ENCODE measurements around the gene LRP10.
"Not testable (repeated sequence)": the region's sequence is repeated elsewhere in the genome, so short reads cannot be mapped to it uniquely, and the experiment has no call there.

Gene LRP10

GRCh38 chr14:22824711-22825359, 46.7 kb upstream of the LRP10 start:
- Histone ChIP-seq H3K9me3 (ENCODE audit: insufficient read depth, low read length) (no peaks in the 10 kb centered on the region), H3K9me2 (replicated peaks; ENCODE audit: insufficient read depth, low read length) (no peaks in the 10 kb centered on the region), H3K4me2 (ENCODE audit: low read depth, low read length, poor library complexity, severe bottlenecking) (peak overlapping the region; percentile 33), H3F3A (ENCODE audit: insufficient read depth) (peaks cover 13% of the 10 kb centered on the region; the same call in 1 of the 2 replicates), H3K79me2 (ENCODE audit: insufficient read depth, low read length) (peaks cover 1% of the 10 kb centered on the region; the same call in 1 of the 2 replicates), H3K4me3 (ENCODE audit: insufficient read depth, low read length, poor library complexity, severe bottlenecking) (no peak overlapping the region), H2AFZ (ENCODE audit: low read depth, low read length, severe bottlenecking) (peak overlapping the region; percentile 78), H3K36me3 (ENCODE audit: low read length) (no peaks in the 10 kb centered on the region), H3K27me3 (ENCODE audit: low read length) (no peaks in the 10 kb centered on the region), H3K9ac (ENCODE audit: low read length) (peak overlapping the region; percentile 12; the same call in 1 of the 2 replicates), H3K27ac (ENCODE audit: low read depth, low read length) (no peak overlapping the region), H4K20me1 (ENCODE audit: low read depth, low read length) (no peaks in the 10 kb centered on the region)
- TF ChIP-seq CTCF (IDR thresholded peaks at IDR 0.05; ENCODE audit: insufficient read depth, low read length, poor library complexity, severe bottlenecking) (no peak), EZH2phosphoT487 (conservative IDR thresholded peaks at IDR 0.05; ENCODE audit: low read length) (no peak)

GRCh38 chr14:22829076-22829660, 42.4 kb upstream of the LRP10 start:
- Histone ChIP-seq H3K27ac (ENCODE audit: low read depth, low read length) (peak overlapping the region; percentile 72), H3K9ac (ENCODE audit: low read length) (peak overlapping the region; percentile 96), H3K79me2 (ENCODE audit: insufficient read depth, low read length) (peaks cover 20% of the 10 kb centered on the region), H3K4me2 (ENCODE audit: low read depth, low read length, poor library complexity, severe bottlenecking) (peak overlapping the region; percentile 97), H2AFZ (ENCODE audit: low read depth, low read length, severe bottlenecking) (peak overlapping the region; percentile 78), H3K4me3 (ENCODE audit: insufficient read depth, low read length, poor library complexity, severe bottlenecking) (peak overlapping the region; percentile 88)
- not testable (repeated sequence) for H3K27me3 ChIP-seq (ENCODE audit: low read length); H3K36me3 ChIP-seq (ENCODE audit: low read length); H3F3A ChIP-seq (ENCODE audit: insufficient read depth); H3K9me2 ChIP-seq (replicated peaks; ENCODE audit: insufficient read depth, low read length); H3K9me3 ChIP-seq (ENCODE audit: insufficient read depth, low read length); H4K20me1 ChIP-seq (ENCODE audit: low read depth, low read length)

GRCh38 chr14:22829661-22830442, 41.7 kb upstream of the LRP10 start, which contains the start of gene MRPL52:
TSS of gene MRPL52 (plus strand) at chr14:22829887. CDS start at chr14:22829913, 26 bp downstream.
- peak within 1 kb of the TSS; percentile 72 for H3K27ac ChIP-seq (ENCODE audit: low read depth, low read length)
- no peaks in the 10 kb centered on the region for H4K20me1 ChIP-seq (ENCODE audit: low read depth, low read length)
- peak within 1 kb of the TSS; percentile 78 for H2AFZ ChIP-seq (ENCODE audit: low read depth, low read length, severe bottlenecking)
- H3K9me3 ChIP-seq (ENCODE audit: insufficient read depth, low read length) = no peaks in the 10 kb centered on the region
- peaks cover 8% of the 10 kb centered on the region; the same call in 1 of the 2 replicates for H3F3A ChIP-seq (ENCODE audit: insufficient read depth)
- no peaks in the 10 kb centered on the region for H3K27me3 ChIP-seq (ENCODE audit: low read length)
- H3K36me3 ChIP-seq (ENCODE audit: low read length) = peaks cover 7% of the 10 kb centered on the region; the same call in 1 of the 2 replicates
- H3K9me2 ChIP-seq (replicated peaks; ENCODE audit: insufficient read depth, low read length) = no peaks in the 10 kb centered on the region
- peaks cover 20% of the 10 kb centered on the region for H3K79me2 ChIP-seq (ENCODE audit: insufficient read depth, low read length)
- H3K4me3 ChIP-seq (ENCODE audit: insufficient read depth, low read length, poor library complexity, severe bottlenecking) = peak within 1 kb of the TSS; percentile 88
- TF ChIP-seq CTCF (IDR thresholded peaks at IDR 0.05; ENCODE audit: insufficient read depth, low read length, poor library complexity, severe bottlenecking) = no peak
- TF ChIP-seq EZH2phosphoT487 (conservative IDR thresholded peaks at IDR 0.05; ENCODE audit: low read length) = no peak
- peak within 1 kb of the TSS; percentile 97 for H3K4me2 ChIP-seq (ENCODE audit: low read depth, low read length, poor library complexity, severe bottlenecking)
- H3K9ac ChIP-seq (ENCODE audit: low read length) = peak within 1 kb of the TSS; percentile 96
